Measurements from ENCODE around the gene PRORP.
"Not testable (repeated sequence)": the region's sequence is repeated elsewhere in the genome, so short reads cannot be mapped to it uniquely, and the experiment has no call there.

PRORP gene

GRCh38 chr14:35140718-35141581, 18.6 kb downstream of the PRORP start:
- no peak for DNase-seq

DNA sequence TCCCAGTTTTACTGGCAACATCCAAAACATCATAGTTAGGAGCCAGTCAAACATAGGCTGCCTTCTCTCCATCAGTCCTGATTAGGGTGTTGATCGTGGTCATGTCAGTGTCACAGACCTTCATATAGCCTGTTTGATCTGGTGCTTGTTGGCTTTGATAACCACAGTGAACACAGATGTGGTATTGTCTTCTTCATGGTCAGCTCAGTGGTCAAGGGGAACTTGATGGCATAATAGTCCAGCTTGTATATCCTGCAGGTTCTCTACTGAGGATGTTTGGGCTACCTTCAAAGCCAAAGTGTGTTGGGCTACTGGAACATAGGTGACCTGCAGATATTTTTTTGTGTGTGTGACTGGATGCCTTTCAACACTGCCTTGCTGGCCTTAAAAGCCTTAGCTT, 21.7 kb downstream of the PRORP start:
- DNase-seq: no peak

DNA sequence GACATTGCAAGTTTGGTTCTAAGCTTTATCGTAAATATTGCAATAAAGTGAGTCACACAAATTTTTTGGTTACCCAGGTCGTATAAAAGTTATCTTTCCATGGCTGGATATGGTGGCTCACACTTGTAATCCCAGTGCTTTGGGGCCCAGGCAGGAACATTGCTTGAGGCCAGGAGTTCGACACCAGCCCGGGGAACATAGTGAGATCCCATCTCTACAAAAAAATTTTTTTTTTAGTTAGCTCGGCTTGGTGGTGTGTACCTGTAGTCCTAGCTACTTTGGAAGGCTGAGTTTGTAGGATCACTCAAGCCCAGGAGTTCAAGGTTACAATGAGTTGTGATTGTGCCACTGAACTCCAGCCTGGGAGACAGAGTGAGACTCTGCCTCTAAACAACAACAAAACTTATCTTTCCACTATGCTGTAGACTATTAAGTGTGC, 24.4 kb downstream of the PRORP start:
- no peak for DNase-seq

- DNase-seq: no peak
Observed at GRCh38 chr14:35147186-35147585, 24.8 kb downstream of the PRORP start.

DNA sequence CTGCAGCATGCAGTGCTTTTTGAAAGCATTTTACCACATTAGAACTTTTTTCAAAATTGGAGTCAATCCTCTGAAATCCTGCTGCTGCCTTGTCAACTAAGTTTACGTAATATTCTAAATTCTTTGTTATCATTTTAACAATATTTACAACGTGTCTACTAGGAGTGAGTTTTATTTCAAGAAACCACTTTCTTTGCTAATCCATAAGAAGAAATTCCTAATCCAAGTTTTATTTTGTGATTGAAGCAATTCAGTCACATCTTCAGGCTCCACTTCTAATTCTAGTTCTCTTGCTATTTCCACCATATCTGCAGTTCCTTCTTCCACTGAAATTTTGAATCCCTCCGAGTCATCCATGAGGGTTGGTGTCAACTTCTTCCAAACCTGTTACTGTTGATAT, 25.4 kb downstream of the PRORP start:
- DNase-seq: no peak

DNA sequence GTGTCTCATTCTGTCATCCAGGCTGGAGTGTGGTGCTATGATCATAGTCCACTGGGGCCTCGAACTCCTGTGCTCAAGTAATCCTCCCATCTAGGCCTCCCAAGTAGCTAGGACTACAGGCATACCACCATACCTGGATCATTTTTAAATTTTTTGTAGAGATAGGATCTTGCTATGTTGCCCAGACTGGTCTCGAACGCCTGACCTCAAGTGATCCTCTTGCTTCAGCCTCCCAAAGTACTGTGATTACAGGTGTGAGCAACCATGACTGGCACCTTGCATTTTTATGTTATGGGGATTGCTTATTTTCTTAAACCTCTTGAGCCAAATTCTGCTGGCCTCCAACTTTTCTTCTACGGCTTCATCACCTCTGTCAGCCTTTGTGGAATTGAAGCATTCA, 26.9 kb downstream of the PRORP start:
- DNase-seq: no peak

DNA sequence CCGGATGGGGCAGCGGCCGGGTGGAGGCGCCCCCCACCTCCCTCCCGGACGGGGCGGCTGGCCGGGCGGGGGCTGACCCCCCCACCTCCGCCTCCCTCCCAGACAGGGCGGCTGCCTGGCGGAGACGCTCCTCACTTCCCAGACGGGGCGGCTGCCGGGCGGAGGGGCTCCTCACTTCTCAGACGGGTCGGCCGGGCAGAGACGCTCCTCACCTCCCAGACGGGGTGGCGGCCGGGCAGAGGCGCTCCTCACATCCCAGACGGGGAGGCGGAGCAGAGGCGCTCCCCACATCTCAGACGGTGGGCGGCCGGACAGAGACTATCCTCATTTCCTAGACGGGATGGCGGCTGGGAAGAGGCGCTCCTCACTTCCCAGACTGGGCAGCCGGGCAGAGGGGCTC, 30.2 kb downstream of the PRORP start:
- not testable (repeated sequence) for DNase-seq

DNA sequence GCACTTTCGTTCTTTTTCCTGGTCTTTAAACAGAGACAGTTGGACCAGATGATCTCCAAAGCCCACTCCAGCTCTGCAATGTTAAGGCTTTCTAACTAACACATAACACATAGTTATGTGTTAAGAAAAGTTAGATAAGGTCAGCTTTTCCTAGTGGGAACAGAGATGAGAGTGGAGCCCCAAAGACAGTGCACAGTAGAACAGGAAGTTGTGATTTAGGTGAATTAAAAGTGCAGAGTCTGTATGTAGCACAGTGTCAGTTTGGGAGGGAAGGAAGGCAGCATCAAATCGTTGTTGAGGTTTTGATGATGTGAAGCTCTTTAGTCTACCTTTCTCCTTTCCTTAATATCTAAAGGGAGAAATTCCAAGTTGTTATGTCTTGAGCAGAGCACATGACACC, 31.7 kb downstream of the PRORP start:
- no peak for DNase-seq

- DNase-seq: no peak
Observed at GRCh38 chr14:35155962-35156361, 33.6 kb downstream of the PRORP start.

DNA sequence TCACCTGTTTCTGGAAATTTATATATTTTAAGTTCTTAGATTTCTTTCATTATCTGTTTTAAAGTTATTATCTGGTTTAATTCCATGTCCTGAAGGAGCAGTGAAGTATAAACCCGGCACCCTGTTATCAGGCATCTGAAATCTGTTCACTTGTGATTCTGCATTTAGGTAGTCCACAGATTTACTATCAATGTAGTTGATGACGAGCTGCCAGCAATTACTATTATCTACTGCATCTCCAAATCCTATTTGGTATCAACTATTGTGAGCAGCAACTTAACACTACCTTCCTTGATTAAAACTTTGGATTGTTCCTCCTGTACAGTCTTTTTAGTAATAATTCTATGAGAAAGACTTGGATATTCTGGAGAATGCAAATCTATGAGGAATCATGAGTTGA, 36.1 kb downstream of the PRORP start:
- DNase-seq: no peak

DNA sequence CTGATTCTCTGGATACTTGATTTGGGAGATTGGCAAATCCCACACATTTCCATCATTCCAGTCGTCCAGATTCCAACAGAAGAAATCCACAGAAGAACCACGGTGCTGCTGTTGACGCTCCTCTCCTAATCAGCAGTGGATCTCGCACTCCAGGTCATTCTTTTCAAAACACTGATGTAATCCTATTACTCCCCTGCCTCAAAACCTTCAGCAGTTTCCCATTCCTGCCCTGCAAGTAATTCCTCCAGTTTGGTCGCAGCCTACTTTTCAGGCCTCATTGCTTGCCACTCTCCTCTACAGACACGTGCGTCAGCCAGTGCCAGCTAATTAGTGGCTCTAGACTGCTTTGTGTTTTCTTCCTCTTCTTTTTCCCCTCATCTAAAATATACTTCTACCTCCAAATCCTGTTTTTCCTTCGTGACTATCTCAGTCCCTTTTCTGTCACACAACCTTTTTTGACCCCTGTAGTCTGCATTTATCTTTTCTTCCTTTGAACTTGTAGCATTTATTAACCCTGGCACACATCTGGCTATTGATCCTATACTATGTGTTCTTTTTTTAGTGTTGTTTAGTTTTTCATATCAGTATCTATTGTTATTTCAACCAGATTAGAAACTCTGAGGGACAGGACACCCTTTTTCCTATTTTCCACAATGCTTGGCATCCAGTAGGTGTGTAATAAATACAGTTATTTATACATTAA, 36.8 kb downstream of the PRORP start:
- DNase-seq: no peak

GRCh38 chr14:35159742-35160409, 37.5 kb downstream of the PRORP start:
- no peak for DNase-seq

- DNase-seq: no peak
Observed at GRCh38 chr14:35161231-35161630, 38.9 kb downstream of the PRORP start.

- no peak for DNase-seq
Observed at GRCh38 chr14:35163384-35163783, 41.0 kb downstream of the PRORP start.

DNA sequence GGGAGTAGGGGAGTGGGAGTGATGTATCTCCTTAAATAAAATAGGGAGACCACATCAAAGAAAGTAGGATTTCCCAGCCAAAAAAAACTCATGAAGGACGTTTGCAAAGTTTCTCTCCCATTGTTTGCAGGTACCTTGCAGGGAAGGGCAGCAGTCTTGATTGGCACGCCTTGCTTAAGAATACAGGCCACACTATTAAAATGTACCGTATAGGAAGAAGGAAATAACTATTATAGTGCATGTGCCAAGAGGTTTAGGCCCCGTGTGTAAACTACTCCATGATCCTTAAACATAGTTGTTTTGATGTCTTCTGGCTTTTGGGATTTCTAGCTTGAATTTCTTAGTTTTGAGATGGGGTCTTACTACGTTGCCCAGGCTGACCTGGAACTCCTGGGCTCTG, 42.5 kb downstream of the PRORP start:
- no peak for DNase-seq

DNA sequence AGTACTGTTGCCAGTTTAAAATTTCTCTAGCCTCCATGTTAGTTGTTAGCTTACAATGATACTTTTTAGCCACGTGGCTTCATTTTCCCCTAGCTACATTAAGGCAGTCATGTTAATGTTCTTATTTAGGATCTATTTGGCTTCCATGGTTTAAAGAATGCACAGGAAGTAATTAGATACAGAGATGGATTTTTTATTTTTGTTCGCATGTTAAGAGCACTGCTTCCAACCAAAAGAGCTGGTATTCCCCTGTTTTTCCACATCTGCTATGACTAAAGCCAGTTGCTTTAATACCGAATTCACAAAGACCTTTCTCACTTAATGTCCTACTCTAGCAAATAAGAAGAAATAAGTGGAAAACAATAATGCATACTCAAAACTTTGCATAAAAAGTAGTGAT, 45.1 kb downstream of the PRORP start:
- no peak for DNase-seq

Data from activated effector memory CD4-positive, alpha-beta T cell treated with Interleukin-2 at 50 U/mL for 16 hours (primary cell).